22Rv1 (cell line): ENCODE data around the gene ATP2A3.

Source experiments
- H3K27ac ChIP-seq: fragments of 450-650 bp; 2 replicates; pipeline ENCODE4 v1.5.1; 2017
- CTCF ChIP-seq: fragments of 450-650 bp; IDR thresholded peaks from 2 replicates; pipeline ENCODE4 v1.5.1; 2017; ENCODE audit warnings: mild to moderate bottlenecking
- ZFX ChIP-seq: fragments of 450-650 bp; IDR thresholded peaks from 2 replicates; pipeline ENCODE4 v1.6.1; 2017; ENCODE audit warnings: antibody characterized with exemption, borderline replicate concordance

ATP2A3 gene

GRCh38 chr17:3892095-3892998 is 71.9 kb downstream of the ATP2A3 start:
- H3K27ac ChIP-seq = peak overlapping the region; percentile 65

GRCh38 chr17:3891626-3892094 is 72.6 kb downstream of the ATP2A3 start:
- H3K27ac ChIP-seq = no peak overlapping the region
- TF ChIP-seq ZFX (no peak), CTCF (no peak)

More at GRCh38 chr17:3892095-3892998, 71.9 kb downstream of the ATP2A3 start:
- TF ChIP-seq CTCF (0 out of 2 replicates have a peak, but pooled peaks have one; percentile 10), ZFX (no peak)

- TF ChIP-seq CTCF (no peak), ZFX (no peak)
- H3K27ac ChIP-seq = no peak overlapping the region
Measured at GRCh38 chr17:3890878-3891219, 73.4 kb downstream of the ATP2A3 start.

- TF ChIP-seq ZFX (no peak), CTCF (no peak)
Measured at GRCh38 chr17:3890082-3890877, 74.0 kb downstream of the ATP2A3 start.

GRCh38 chr17:3889325-3890012 is 74.8 kb downstream of the ATP2A3 start:
- H3K27ac ChIP-seq = no peak overlapping the region
- TF ChIP-seq CTCF (no peak), ZFX (no peak)

More at GRCh38 chr17:3890082-3890877, 74.0 kb downstream of the ATP2A3 start:
- no peak overlapping the region for H3K27ac ChIP-seq

- H3K27ac ChIP-seq = no peak overlapping the region
- no peak for TF ChIP-seq ZFX
- no peak for TF ChIP-seq CTCF
Measured at GRCh38 chr17:3888343-3889171, 75.7 kb downstream of the ATP2A3 start.
